GM19438 (cell line): ENCODE results near the gene MYH7.
"Not testable (repeated sequence)": the region's sequence is repeated elsewhere in the genome, so short reads cannot be mapped to it uniquely, and the experiment has no call there.

Experiments used
- ATAC-seq: cut with Tn5 transposase; IDR thresholded peaks from one replicate; pipeline ENCODE4 v1.9.1; 2021; ENCODE audit warnings: low read depth; ENCODE audit not compliant: unreplicated experiment

The MYH7 gene

GRCh38 chr14:23409475-23409874 is 26.0 kb downstream of the MYH7 start:
- no peak for ATAC-seq

GRCh38 chr14:23408307-23408630 is 27.2 kb downstream of the MYH7 start:
- no peak for ATAC-seq

- no peak for ATAC-seq
Observed at GRCh38 chr14:23407516-23408306, 27.7 kb downstream of the MYH7 start, which contains the start of gene MYH6. MYH6 (minus strand) TSS chr14:23408273; CDS start chr14:23407223, 1,050 bp downstream.

- ATAC-seq, result no peak
Observed at GRCh38 chr14:23406725-23407355, 28.6 kb downstream of the MYH7 start.

GRCh38 chr14:23406244-23406643 is 29.2 kb downstream of the MYH7 start:
- no peak for ATAC-seq

DNA sequence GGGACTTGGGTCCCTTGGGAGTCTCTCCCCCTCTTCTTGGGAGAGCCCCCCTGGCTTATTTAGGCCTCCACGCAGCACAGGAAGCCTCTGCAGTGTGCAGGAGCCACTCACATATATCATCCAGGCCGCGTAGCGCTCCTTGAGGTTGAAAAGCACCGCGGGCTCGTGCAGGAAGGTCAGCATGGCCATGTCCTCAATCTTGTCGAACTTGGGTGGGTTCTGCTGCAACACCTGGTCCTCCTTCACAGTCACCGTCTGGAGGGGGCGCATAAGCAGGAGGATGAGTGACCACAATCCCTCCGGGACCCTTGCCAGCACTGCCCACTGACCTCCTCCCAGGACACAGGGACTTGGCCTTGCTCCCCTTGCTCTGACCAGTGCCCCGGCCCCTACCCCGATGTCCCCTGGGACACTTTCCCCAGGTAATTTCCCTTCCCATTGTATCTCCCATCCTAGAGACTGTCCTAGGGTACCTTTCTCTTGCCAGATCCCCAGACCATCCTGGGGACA is 29.9 kb downstream of the MYH7 start:
- no peak for ATAC-seq

GRCh38 chr14:23405096-23405495 is 30.4 kb downstream of the MYH7 start:
- no peak for ATAC-seq

DNA sequence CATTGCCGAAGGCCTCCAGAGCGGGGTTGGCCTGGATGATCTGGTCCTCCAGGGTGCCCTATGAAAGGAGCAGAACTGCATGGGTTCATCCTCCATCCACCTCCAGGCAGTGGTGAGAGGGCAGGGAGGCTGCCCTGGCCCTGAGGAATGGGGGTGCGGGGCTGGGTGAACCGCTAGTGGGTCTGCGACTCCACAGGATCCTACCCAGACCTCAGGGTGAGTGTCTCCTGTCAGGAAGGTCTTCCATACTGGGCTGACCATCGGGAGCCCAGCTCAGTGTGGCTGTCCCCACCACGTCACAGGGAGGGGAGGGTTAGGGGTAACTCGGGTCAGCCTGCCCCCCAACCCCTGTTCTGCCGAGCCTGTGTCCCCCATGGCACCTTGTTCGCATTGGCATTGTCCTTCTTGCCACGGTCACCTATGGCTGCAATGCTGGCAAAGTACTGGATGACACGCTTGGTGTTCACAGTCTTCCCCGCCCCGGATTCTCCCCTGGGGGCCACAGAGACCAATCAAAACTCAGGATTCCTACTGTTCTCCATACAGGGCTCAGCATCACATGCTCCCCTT is 31.0 kb downstream of the MYH7 start:
- ATAC-seq, result no peak

DNA sequence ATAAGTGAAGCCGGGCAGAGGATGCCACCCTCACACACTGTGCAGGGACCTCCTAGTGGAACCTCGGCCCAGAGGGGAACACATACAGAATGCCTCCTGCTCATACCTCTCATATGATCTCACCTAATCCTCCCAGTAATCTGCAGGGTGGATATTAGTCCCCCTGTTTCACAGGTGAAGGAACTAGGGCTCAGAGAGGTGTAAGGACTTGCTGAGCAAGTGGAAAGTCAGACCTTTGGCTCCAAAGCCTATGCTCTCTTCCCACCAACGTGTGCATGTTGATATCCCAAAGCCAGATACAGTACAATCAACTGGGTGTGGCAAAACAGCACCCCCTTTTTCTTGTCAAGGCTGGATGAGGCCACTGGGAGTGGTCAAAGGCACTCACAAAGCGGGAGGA is 31.6 kb downstream of the MYH7 start:
- no peak for ATAC-seq

- ATAC-seq, result no peak
Observed at GRCh38 chr14:23403139-23403438, 32.4 kb downstream of the MYH7 start.

- no peak for ATAC-seq
Observed at GRCh38 chr14:23402296-23403138, 32.9 kb downstream of the MYH7 start.

- ATAC-seq, result no peak
Observed at GRCh38 chr14:23401291-23401690, 34.2 kb downstream of the MYH7 start.

- ATAC-seq, result not testable (repeated sequence)
Observed at GRCh38 chr14:23400496-23401149, 34.8 kb downstream of the MYH7 start.

DNA sequence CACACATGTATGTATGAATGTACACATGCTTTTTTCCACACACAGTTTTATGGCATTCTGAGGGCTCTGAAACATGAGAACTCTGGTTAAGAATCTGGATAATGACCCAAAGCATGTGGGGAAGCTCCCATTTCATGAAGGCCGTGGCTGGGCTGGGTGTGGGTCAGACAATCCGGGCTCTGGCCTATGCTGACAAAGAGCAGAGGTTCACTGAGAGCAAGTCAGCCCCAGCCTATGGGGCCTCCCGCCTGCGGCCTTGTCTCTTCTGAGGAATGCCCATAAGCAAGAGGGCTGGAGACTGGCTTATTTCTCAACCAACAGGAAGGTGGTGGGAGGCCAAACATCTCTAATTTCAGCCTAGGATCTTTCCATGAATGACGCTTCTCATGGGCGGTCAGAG is 35.9 kb downstream of the MYH7 start:
- ATAC-seq, result no peak

- no peak for ATAC-seq
Observed at GRCh38 chr14:23399136-23399535, 36.3 kb downstream of the MYH7 start.

GRCh38 chr14:23398348-23398747 is 37.1 kb downstream of the MYH7 start:
- no peak for ATAC-seq

DNA sequence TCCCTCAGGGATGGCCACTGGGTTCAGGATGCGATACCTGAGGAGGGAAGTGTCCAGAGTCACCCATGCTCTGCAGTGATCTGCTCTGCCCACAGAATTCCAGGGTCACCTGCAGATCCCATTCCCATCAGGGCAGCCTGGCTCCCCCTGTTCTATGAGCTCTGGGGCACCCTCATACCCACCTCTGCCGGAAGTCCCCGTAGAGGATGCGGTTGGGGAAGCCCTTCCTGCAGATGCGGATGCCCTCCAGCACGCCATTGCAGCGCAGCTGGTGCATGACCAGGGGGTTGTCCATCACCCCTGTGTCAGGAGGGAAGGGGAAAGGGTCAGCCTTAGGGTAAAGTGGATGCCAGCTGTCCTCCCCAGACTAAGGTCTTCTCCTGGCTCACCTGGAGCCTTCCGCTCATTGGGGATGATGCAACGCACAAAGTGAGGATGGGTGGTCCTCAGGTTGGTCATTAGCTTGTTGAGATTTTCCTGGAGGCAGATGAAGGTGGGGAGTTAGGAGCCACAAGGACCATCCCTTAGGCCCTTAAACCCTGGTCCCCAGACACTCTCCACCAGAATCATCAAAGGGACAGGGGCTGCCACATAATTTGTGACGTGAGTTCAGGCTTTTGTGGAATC is 38.6 kb downstream of the MYH7 start:
- no peak for ATAC-seq

GRCh38 chr14:23396126-23396525 is 39.3 kb downstream of the MYH7 start:
- no peak for ATAC-seq

DNA sequence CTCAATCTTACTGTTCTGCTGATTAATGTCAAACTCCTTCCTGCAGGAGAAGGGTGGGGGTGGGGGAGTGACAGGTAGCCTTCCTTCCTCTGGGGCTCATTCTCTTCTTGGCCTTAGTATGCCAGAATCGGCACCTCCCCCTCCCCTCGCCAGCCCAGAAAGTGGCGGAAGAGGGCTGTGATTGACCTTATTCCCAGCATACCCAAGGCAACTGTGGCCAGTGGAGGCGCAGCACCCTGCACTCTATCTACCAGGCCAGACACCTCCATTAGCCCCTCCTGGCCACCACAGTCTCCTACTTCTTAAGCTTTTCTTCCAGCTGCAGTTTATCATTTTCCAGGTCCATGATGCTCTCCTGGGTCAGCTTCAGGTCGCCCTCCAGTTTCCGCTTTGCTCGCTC is 42.8 kb downstream of the MYH7 start:
- ATAC-seq, result no peak

GRCh38 chr14:23389871-23390270 is 45.6 kb downstream of the MYH7 start:
- ATAC-seq, result not testable (repeated sequence)
